PC-3 (cell line): ENCODE measurements around the gene YIPF7. TPM values are rescaled to one million over a fixed set of nuclear protein-coding genes. Genes with fewer than 3 reads are reported as not detected.
A peak's percentile ranks its signal among the peaks of the same experiment; 100 is the strongest.

Source experiments
- ATAC-seq: fragments of 200-7000 bp; cut with Tn5 transposase; 2 replicates; pipeline ENCODE4 v1.9.1; 2020; ENCODE audit warnings: mild to moderate bottlenecking, moderate library complexity
- BruUV-seq: library from RNA; stranded (reverse); fragments of 400-500 nt; replicated peaks from 2 replicates; lab custom pipeline; 2021; lab: Mats Ljungman, UMichigan
- CTCF ChIA-PET: fragments of 300-600 bp; sonication (Branson Sonifier 250); formaldehyde crosslinking; loops from one replicate; lab custom pipeline; 2022; ENCODE audit warnings: antibody characterized with exemption; lab: Charles Lee
- POLR2A ChIA-PET: fragments of 300-600 bp; sonication (Branson Sonifier 250); formaldehyde crosslinking; loops from one replicate; lab custom pipeline; 2022; ENCODE audit warnings: antibody characterized with exemption; ENCODE audit not compliant: unreplicated experiment; lab: Charles Lee
- DNase-seq: peaks from one replicate; pipeline ENCODE4 v3.0.0-alpha.2; 2015
- H2AFZ ChIP-seq: fragments of 300-600 bp; sonication (generic); 2 replicates; pipeline ENCODE4 v1.6.0; 2016; ENCODE audit warnings: antibody characterized with exemption, low read length
- H3F3A ChIP-seq: fragments of 300-600 bp; sonication (generic); one replicate; pipeline ENCODE4 v1.6.0; 2017; ENCODE audit warnings: antibody characterized with exemption, low read length, control low read depth, mild to moderate bottlenecking; ENCODE audit not compliant: unreplicated experiment
- H3K27ac ChIP-seq: fragments of 300-600 bp; sonication (generic); 2 replicates; pipeline ENCODE4 v1.5.1; 2016; ENCODE audit warnings: mild to moderate bottlenecking, low read length
- H3K27me3 ChIP-seq: fragments of 300-600 bp; sonication (generic); 2 replicates; pipeline ENCODE4 v1.6.1; 2016; ENCODE audit warnings: low read length, mixed read lengths
- H3K36me3 ChIP-seq: fragments of 300-600 bp; sonication (generic); 2 replicates; pipeline ENCODE4 v1.6.1; 2016; ENCODE audit warnings: low read depth, mixed run types, low read length, mixed read lengths
- H3K4me1 ChIP-seq: fragments of 300-600 bp; sonication (generic); 2 replicates; pipeline ENCODE4 v1.5.1; 2016; ENCODE audit warnings: low read length; ENCODE audit not compliant: insufficient read depth
- H3K4me2 ChIP-seq: fragments of 300-600 bp; sonication (generic); 2 replicates; pipeline ENCODE4 v1.6.0; 2016; ENCODE audit warnings: low read length
- H3K4me3 ChIP-seq: fragments of 300-600 bp; sonication (generic); 2 replicates; pipeline ENCODE4 v1.5.1; 2016; ENCODE audit warnings: mild to moderate bottlenecking, low read length, mixed read lengths
- H3K79me2 ChIP-seq: fragments of 300-600 bp; sonication (generic); 2 replicates; pipeline ENCODE4 v1.6.1; 2017; ENCODE audit warnings: low read length, mixed read lengths
- H3K9ac ChIP-seq: fragments of 300-600 bp; sonication (generic); 2 replicates; pipeline ENCODE4 v1.6.0; 2016; ENCODE audit warnings: mild to moderate bottlenecking, low read length
- H3K9me2 ChIP-seq: fragments of 300-600 bp; sonication (generic); replicated peaks from 2 replicates; pipeline ENCODE4 v1.6.1; 2016; ENCODE audit warnings: mixed run types, low read length, mixed read lengths
- H3K9me3 ChIP-seq: fragments of 300-600 bp; sonication (generic); 2 replicates; pipeline ENCODE4 v1.6.1; 2016; ENCODE audit warnings: low read length, mixed read lengths
- H4K20me1 ChIP-seq: fragments of 300-600 bp; sonication (generic); 2 replicates; pipeline ENCODE4 v1.6.1; 2016; ENCODE audit warnings: low read length, mixed read lengths
- EZH2 ChIP-seq: fragments of 300-600 bp; sonication (generic); IDR thresholded peaks from one replicate; pipeline ENCODE4 v1.6.1; 2017; ENCODE audit warnings: antibody characterized with exemption, mild to moderate bottlenecking, low read length; ENCODE audit not compliant: unreplicated experiment
- EZH2phosphoT487 ChIP-seq: fragments of 300-600 bp; sonication (generic); IDR thresholded peaks from 2 replicates; pipeline ENCODE4 v1.6.1; 2018; ENCODE audit warnings: mild to moderate bottlenecking, antibody characterized with exemption, low read length, borderline replicate concordance
- intact Hi-C: fragments of 100-400 bp; cut with micrococcal nuclease; formaldehyde crosslinking; loops from 2 replicates; pipeline ENCODE4 v1.9.0; 2023
- total RNA-seq: library from RNA; depleted of rRNA; stranded (reverse); fragments of >200 nt; gene quantifications from 2 replicates; pipeline ENCODE4 v1.2.3, GENCODE V29; 2014
- TF ChIP-seq, protein P1 (sequence below): fragments of 300-600 bp; sonication (generic); conservative IDR thresholded peaks from 2 replicates; pipeline ENCODE4 v1.5.1; 2017; ENCODE audit warnings: antibody characterized with exemption, low read depth, mild to moderate bottlenecking, low read length

The YIPF7 gene
- total RNA-seq, 1 experiment from 2014 or later = not detected

DNA sequence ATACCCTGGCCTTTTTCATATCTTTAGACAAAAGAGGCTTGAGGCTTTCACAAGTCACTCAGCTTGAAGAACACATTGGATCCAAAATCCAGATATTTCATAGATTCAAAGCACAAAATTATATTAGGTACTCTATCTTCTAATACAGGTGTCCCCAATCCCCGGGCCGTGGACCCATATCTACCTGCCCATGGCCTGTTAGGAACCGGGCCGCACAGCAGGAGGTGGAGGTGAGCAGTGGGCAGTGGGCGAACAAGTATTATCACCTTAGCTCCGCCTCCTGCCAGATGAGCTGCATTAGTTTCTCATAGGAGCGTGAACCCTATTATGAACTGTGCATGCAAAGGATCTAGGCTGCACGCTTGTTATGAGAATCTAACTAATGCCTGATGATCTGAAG, 18.7 kb downstream of the YIPF7 start:
- H3K4me1 ChIP-seq = no peaks in the 10 kb centered on the region
- no peak overlapping the region for H3K4me3 ChIP-seq
- no peaks in the 10 kb centered on the region for H3K9me3 ChIP-seq
- no peaks in the 10 kb centered on the region for H3K36me3 ChIP-seq
- ChIA-PET POLR2A (no interaction called here), CTCF (interaction anchor here (1.0 kb wide), 1 partner anchor 184 kb away, joined by 3 read pairs; the partner anchor contains the start of gene KCTD8)
- ATAC-seq (no peak), DNase-seq (no peak)
- no peak overlapping the region for H2AFZ ChIP-seq
- TF ChIP-seq EZH2phosphoT487 (no peak), EZH2 (no peak)
- TF ChIP-seq, protein P1, sequence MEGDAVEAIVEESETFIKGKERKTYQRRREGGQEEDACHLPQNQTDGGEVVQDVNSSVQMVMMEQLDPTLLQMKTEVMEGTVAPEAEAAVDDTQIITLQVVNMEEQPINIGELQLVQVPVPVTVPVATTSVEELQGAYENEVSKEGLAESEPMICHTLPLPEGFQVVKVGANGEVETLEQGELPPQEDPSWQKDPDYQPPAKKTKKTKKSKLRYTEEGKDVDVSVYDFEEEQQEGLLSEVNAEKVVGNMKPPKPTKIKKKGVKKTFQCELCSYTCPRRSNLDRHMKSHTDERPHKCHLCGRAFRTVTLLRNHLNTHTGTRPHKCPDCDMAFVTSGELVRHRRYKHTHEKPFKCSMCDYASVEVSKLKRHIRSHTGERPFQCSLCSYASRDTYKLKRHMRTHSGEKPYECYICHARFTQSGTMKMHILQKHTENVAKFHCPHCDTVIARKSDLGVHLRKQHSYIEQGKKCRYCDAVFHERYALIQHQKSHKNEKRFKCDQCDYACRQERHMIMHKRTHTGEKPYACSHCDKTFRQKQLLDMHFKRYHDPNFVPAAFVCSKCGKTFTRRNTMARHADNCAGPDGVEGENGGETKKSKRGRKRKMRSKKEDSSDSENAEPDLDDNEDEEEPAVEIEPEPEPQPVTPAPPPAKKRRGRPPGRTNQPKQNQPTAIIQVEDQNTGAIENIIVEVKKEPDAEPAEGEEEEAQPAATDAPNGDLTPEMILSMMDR = no peak
- H3K9ac ChIP-seq = no peak overlapping the region
- no peaks in the 10 kb centered on the region for H3K9me2 ChIP-seq
- no peaks in the 10 kb centered on the region for H3F3A ChIP-seq
- H3K27me3 ChIP-seq = no peaks in the 10 kb centered on the region
- no peaks in the 10 kb centered on the region for H3K79me2 ChIP-seq
- intact Hi-C loops = loop anchor here (1.0 kb wide), 1 partner anchor 1637 kb away; no protein-coding TSS in a partner anchor
- H4K20me1 ChIP-seq = no peaks in the 10 kb centered on the region
- no TSS peak for BruUV-seq
- H3K27ac ChIP-seq = no peak overlapping the region
- no peak overlapping the region for H3K4me2 ChIP-seq

DNA sequence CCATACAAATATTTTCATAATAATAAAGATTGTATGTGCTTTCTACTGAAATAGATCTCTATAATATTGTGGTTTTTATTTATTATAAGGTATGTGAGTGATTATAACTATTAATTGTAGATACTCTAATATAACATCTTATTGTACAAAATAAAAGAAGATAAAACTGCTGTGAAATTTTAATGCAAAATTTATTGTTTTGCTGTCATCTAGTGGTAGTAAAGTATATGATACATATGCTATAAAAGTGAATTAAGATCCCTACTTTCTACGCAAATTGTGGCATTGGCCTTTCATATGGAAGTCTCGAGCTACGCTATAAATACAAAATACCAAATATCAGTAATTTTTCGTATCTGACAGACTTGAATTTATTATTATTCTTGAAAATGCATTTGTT, 19.3 kb downstream of the YIPF7 start:
- Histone ChIP-seq H3K9ac (no peak overlapping the region), H3K9me3 (no peaks in the 10 kb centered on the region), H3F3A (no peaks in the 10 kb centered on the region), H3K4me2 (no peak overlapping the region), H2AFZ (no peak overlapping the region), H3K36me3 (no peaks in the 10 kb centered on the region), H3K79me2 (no peaks in the 10 kb centered on the region), H3K4me3 (no peak overlapping the region), H3K27ac (no peak overlapping the region), H3K27me3 (no peaks in the 10 kb centered on the region), H3K9me2 (no peaks in the 10 kb centered on the region), H3K4me1 (no peaks in the 10 kb centered on the region), H4K20me1 (no peaks in the 10 kb centered on the region)
- ATAC-seq (no peak), DNase-seq (peak; percentile 25)
- intact Hi-C loops = loop anchor here (1.0 kb wide), 1 partner anchor 1637 kb away; no protein-coding TSS in a partner anchor
- TF ChIP-seq, protein P1 = peak; percentile 54
- no peak for TF ChIP-seq EZH2
- TF ChIP-seq EZH2phosphoT487 = no peak
- POLR2A ChIA-PET = no interaction called here
- no TSS peak for BruUV-seq
- CTCF ChIA-PET = no interaction called here

DNA sequence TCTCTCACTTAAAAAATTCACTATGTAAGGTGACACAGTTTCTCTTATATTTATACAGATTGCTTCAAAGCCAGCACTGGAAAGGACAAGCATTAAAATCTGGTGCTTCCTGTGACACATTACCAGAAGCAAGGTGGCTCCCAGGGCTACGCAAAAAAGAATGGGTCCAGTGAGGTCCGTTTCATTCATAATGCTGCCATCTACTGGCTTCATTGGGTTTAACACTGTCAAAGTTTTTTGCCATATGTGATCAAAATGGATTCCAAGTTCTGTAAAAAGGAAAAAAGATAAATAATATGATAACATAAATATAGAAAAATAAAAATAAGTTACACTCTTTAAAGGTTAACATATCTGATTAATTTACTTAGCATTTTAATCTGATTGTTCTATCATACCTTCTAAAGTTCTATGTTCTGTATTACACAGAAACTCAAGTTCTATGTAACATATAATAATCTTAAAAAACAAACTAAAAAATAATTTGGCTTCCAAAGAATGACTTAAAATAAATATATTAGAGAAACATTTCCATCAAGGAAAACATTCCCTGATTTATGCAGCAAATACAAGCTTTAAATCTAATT, 22.1 kb downstream of the YIPF7 start:
- DNase-seq (peak; percentile 81), ATAC-seq (peak; percentile 77)
- ChIA-PET POLR2A (no interaction called here), CTCF (interaction anchor here (0.9 to 1.0 kb wide), 2 partner anchors 181 kb away, joined by 4 to 6 read pairs; partner anchors contain the start of gene KCTD8)
- no peaks in the 10 kb centered on the region for H3K9me2 ChIP-seq
- H3K9me3 ChIP-seq = no peaks in the 10 kb centered on the region
- H3K27me3 ChIP-seq = no peaks in the 10 kb centered on the region
- H3K4me2 ChIP-seq = no peak overlapping the region
- no peak for TF ChIP-seq EZH2
- TF ChIP-seq, protein P1 = peak; percentile 62
- H3K36me3 ChIP-seq = no peaks in the 10 kb centered on the region
- H3K4me1 ChIP-seq = no peaks in the 10 kb centered on the region
- H2AFZ ChIP-seq = no peak overlapping the region
- intact Hi-C loops = loop anchor here (1.0 to 5.0 kb wide), 5 partner anchors 135 to 1497 kb away; no protein-coding TSS in a partner anchor
- H3F3A ChIP-seq = no peaks in the 10 kb centered on the region
- H3K9ac ChIP-seq = no peak overlapping the region
- no peak overlapping the region for H3K27ac ChIP-seq
- no peaks in the 10 kb centered on the region for H3K79me2 ChIP-seq
- no TSS peak for BruUV-seq
- no peak overlapping the region for H3K4me3 ChIP-seq
- no peaks in the 10 kb centered on the region for H4K20me1 ChIP-seq
